Tibial nerve (tissue), 4 donors: ENCODE measurements around the gene NET1. TPM values are rescaled to one million over a fixed set of nuclear protein-coding genes. Genes with fewer than 3 reads are reported as not detected.

Experiments used
- DNase-seq, 2 donors: peaks; one replicate each; pipeline ENCODE4 v3.0.0-alpha.2; 2019; ENCODE audit warnings: low spot score in 2 of 2
- H3K27ac ChIP-seq, 4 donors: fragments of 200-600 bp; sonication (generic) in 3 of 4; one replicate each; pipeline ENCODE4 v1.5.1; 2017 to 2019; ENCODE audit warnings: mild to moderate bottlenecking in 1 of 4
- H3K27me3 ChIP-seq, 2 donors: fragments of 200-600 bp; sonication (generic) in 1 of 2; one replicate each; pipeline versions ENCODE4 v1.5.1 to v1.6.0; 2017 to 2019
- H3K36me3 ChIP-seq, 3 donors: fragments of 200-600 bp; sonication (generic); one replicate each; pipeline ENCODE4 v1.5.1; 2018 to 2019
- H3K4me1 ChIP-seq, 4 donors: fragments of 200-600 bp; sonication (generic) in 3 of 4; one replicate each; pipeline ENCODE4 v1.5.1; 2017 to 2019
- H3K4me3 ChIP-seq, 4 donors: fragments of 200-600 bp; sonication (generic) in 3 of 4; one replicate each; pipeline ENCODE4 v1.5.1; 2017 to 2019; ENCODE audit warnings: mild to moderate bottlenecking in 1 of 4, moderate library complexity in 1 of 4
- H3K9me3 ChIP-seq, 4 donors: fragments of 200-600 bp; sonication (generic) in 3 of 4; one replicate each; pipeline ENCODE4 v1.5.1; 2017 to 2019
- CTCF ChIP-seq, 5 experiments: fragments of 200-600 bp in 3 of 5; fragments of 450-650 bp in 2 of 5; sonication (generic) in 3 of 5; IDR thresholded peaks; one replicate each; pipeline ENCODE4 v1.5.1; 2016 to 2019; ENCODE audit warnings: antibody characterized with exemption in 5 of 5, mild to moderate bottlenecking in 3 of 5, moderate library complexity in 2 of 5
- EP300 ChIP-seq, 2 donors: sonication (generic); formaldehyde crosslinking; IDR thresholded peaks; one replicate each; pipeline ENCODE4 v1.6.1; 2017; ENCODE audit warnings: antibody characterized with exemption in 2 of 2, mild to moderate bottlenecking in 1 of 2
- POLR2A ChIP-seq, 2 donors: fragments of 450-650 bp; IDR thresholded peaks; one replicate each; pipeline ENCODE4 v1.6.1; 2017; ENCODE audit warnings: antibody characterized with exemption in 2 of 2, mild to moderate bottlenecking in 2 of 2, moderate library complexity in 2 of 2
- WGBS, 2 donors: methylation state at CpG; one replicate each; pipeline ENCODE4 v1.1.5; 2018; 5-methylcytosine and 5-hydroxymethylcytosine counted together
- total RNA-seq, 4 donors: library from RNA; depleted of rRNA; stranded (reverse); fragments of >200 nt; gene quantifications; one replicate each; pipeline ENCODE4 v1.1.0, GENCODE V29; 2016

Gene NET1
- total RNA-seq, 4 donors from 2014 or later: 66.0 to 133 (median 91.3) TPM

DNA sequence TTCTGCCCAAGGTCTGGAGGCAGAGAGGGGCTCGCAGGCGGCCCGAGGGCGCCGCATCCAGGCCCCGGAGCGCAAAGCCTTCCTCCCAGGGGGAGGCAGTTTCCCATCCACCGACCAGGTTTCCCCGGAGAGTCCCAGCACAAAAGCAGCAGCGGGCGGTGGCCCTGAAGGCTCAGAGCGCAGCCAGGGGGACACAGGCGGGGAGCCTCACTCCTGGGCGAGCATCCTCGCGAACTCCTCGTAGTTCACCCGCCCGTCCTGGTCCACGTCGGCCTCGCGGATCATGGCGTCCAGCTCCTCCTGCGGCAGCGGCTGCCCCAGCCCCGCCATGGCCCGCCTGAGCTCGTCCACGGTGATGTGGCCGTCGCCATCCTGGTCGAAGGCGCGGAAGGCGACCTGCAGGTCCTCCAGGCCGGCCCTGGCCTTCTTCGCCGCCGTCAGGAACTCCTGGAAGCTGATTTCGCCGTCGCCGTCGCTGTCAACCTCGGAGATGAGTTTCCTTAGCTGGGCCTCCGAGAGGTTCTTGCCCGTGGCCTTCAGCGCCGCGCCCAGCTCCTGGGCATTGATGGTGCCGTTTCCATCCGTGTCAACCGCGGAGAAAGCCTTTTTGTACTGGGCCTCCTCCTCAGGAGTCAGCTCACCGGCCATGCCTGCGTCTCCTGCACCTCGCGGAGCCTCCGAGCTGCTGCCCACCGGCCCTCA lies 86.6 kb downstream of the NET1 start:
- WGBS, 2 donors: 94 to 96% methylated on average over 59 to 61 of the region's 61 CpGs
- Histone ChIP-seq H3K36me3 (no peaks in the 10 kb centered on the region), H3K27me3 (no peaks in the 10 kb centered on the region), H3K4me1 (no peaks in the 10 kb centered on the region), H3K9me3 (peaks cover 0 to 4% (median 0%) of the 10 kb centered on the region in 4 donors), H3K27ac (no peak overlapping the region), H3K4me3 (no peak overlapping the region)
- TF ChIP-seq CTCF (IDR thresholded peaks at IDR 0.05) (no peak), EP300 (IDR thresholded peaks at IDR 0.05) (no peak), POLR2A (IDR thresholded peaks at IDR 0.05) (no peak)
- no peak for DNase-seq

DNA sequence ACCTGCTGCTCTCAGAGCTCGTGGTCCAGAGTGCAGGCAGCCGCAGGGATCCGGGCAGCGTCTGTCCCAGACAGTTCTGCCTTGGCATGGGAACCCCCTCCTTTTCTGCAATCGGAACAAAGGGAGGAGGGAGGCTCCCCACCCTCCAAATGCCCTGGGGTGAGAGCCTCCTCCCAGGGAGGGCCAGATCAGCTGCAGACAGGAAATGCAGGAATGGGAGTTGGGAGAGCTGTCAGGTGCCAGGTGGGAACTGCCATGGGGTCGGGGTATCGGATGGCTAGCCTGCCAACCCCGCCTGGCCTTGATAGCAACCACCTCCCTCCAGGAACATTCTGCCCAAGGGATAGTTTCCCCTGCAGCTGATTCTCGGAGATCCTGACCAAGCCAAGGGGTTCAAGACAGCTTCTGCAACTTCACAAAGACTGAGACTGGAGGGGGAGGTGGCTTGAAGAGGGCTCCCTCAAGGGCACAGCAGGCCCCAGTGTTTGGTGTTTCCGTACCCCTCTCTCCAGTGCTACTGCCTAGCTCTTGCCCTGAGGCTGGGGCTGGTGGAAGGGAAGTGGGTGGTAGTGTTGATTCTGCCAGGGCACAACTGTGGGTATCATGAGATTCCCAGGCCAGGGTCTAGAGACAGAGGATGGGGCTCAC lies 87.3 kb downstream of the NET1 start, which contains the start of gene CALML5:
TSS of gene CALML5 (minus strand) at position 78 of the 648 bp plus-strand sequence. CDS start 132 bp downstream, outside the sequence.
- no peak within 1 kb of the TSS for H3K4me3 ChIP-seq
- DNase-seq: no peak
- TF ChIP-seq CTCF (IDR thresholded peaks at IDR 0.05) (no peak), EP300 (IDR thresholded peaks at IDR 0.05) (no peak), POLR2A (IDR thresholded peaks at IDR 0.05) (no peak)
- H3K27me3 ChIP-seq: no peaks in the 10 kb centered on the region
- WGBS, 2 donors: 90 to 91% methylated on average over 10 of the region's 10 CpGs
- H3K27ac ChIP-seq: no peak within 1 kb of the TSS
- no peaks in the 10 kb centered on the region for H3K4me1 ChIP-seq
- no peaks in the 10 kb centered on the region for H3K36me3 ChIP-seq
- peaks cover 0 to 4% (median 0%) of the 10 kb centered on the region in 4 donors for H3K9me3 ChIP-seq

GRCh38 chr10:5500162-5500670 lies 87.9 kb downstream of the NET1 start:
- H3K27ac ChIP-seq: no peak overlapping the region

GRCh38 chr10:5500910-5501309 lies 88.6 kb downstream of the NET1 start:
- no peaks in the 10 kb centered on the region for H3K36me3 ChIP-seq
- no peak overlapping the region for H3K27ac ChIP-seq
- no peaks in the 10 kb centered on the region for H3K4me1 ChIP-seq
- WGBS, 2 donors: 71 to 74% methylated on average over 5 of the region's 5 CpGs
- no peak for DNase-seq
- no peaks in the 10 kb centered on the region for H3K27me3 ChIP-seq
- TF ChIP-seq EP300 (IDR thresholded peaks at IDR 0.05) (no peak), POLR2A (IDR thresholded peaks at IDR 0.05) (no peak), CTCF (IDR thresholded peaks at IDR 0.05) (no peak)
- no peak overlapping the region for H3K4me3 ChIP-seq
- H3K9me3 ChIP-seq: peaks cover 0 to 4% (median 0%) of the 10 kb centered on the region in 4 donors

More at GRCh38 chr10:5500162-5500670, 87.9 kb downstream of the NET1 start:
- no peak for DNase-seq
- Histone ChIP-seq H3K27me3 (no peaks in the 10 kb centered on the region), H3K4me3 (no peak overlapping the region), H3K36me3 (no peaks in the 10 kb centered on the region), H3K9me3 (peaks cover 0 to 4% (median 0%) of the 10 kb centered on the region in 4 donors), H3K4me1 (no peaks in the 10 kb centered on the region)
- TF ChIP-seq POLR2A (IDR thresholded peaks at IDR 0.05) (no peak), CTCF (IDR thresholded peaks at IDR 0.05) (no peak), EP300 (IDR thresholded peaks at IDR 0.05) (no peak)
- WGBS, 2 donors: 93 to 96% methylated on average over 7 of the region's 7 CpGs

GRCh38 chr10:5502061-5502521 lies 89.7 kb downstream of the NET1 start:
- TF ChIP-seq POLR2A (IDR thresholded peaks at IDR 0.05) (no peak), CTCF (IDR thresholded peaks at IDR 0.05) (no peak)
- DNase-seq: no peak
- WGBS, 2 donors: 42 to 57% methylated on average over 12 of the region's 12 CpGs

More at GRCh38 chr10:5502061-5502521, 89.7 kb downstream of the NET1 start:
- Histone ChIP-seq H3K36me3 (no peaks in the 10 kb centered on the region), H3K4me3 (no peak overlapping the region), H3K4me1 (no peaks in the 10 kb centered on the region), H3K9me3 (peaks cover 0 to 4% (median 0%) of the 10 kb centered on the region in 4 donors), H3K27me3 (no peaks in the 10 kb centered on the region), H3K27ac (no peak overlapping the region)
